ENCODE measurements around the gene NFXL1.

The NFXL1 gene

GRCh38 chr4:47816748-47817147 lies 97.6 kb downstream of the NFXL1 start:
- no peaks in the 10 kb centered on the region for H3K9me3 ChIP-seq (ENCODE audit: insufficient read depth, low read length)
- no peak overlapping the region for H3K4me3 ChIP-seq (ENCODE audit: insufficient read depth, low read length, poor library complexity, severe bottlenecking)
- H3K27ac ChIP-seq (ENCODE audit: low read depth, low read length) = no peak overlapping the region
- H3F3A ChIP-seq (ENCODE audit: insufficient read depth) = no peaks in the 10 kb centered on the region
- H3K4me2 ChIP-seq (ENCODE audit: low read depth, low read length, poor library complexity, severe bottlenecking) = no peak overlapping the region
- no peaks in the 10 kb centered on the region for H3K9me2 ChIP-seq (replicated peaks; ENCODE audit: insufficient read depth, low read length)
- no peak overlapping the region for H3K9ac ChIP-seq (ENCODE audit: low read length)
- H3K27me3 ChIP-seq (ENCODE audit: low read length) = no peaks in the 10 kb centered on the region
- no peaks in the 10 kb centered on the region for H4K20me1 ChIP-seq (ENCODE audit: low read depth, low read length)
- no peaks in the 10 kb centered on the region for H3K79me2 ChIP-seq (ENCODE audit: insufficient read depth, low read length)
- H3K36me3 ChIP-seq (ENCODE audit: low read length) = no peaks in the 10 kb centered on the region
- TF ChIP-seq EZH2phosphoT487 (conservative IDR thresholded peaks at IDR 0.05; ENCODE audit: low read length) = no peak
- TF ChIP-seq CTCF (IDR thresholded peaks at IDR 0.05; ENCODE audit: insufficient read depth, low read length, poor library complexity, severe bottlenecking) = no peak
- H2AFZ ChIP-seq (ENCODE audit: low read depth, low read length, severe bottlenecking) = no peak overlapping the region

- H3K4me3 ChIP-seq (ENCODE audit: insufficient read depth, low read length, poor library complexity, severe bottlenecking) = no peak overlapping the region
- no peak for TF ChIP-seq CTCF (IDR thresholded peaks at IDR 0.05; ENCODE audit: insufficient read depth, low read length, poor library complexity, severe bottlenecking)
- TF ChIP-seq EZH2phosphoT487 (conservative IDR thresholded peaks at IDR 0.05; ENCODE audit: low read length) = no peak
- H3K4me2 ChIP-seq (ENCODE audit: low read depth, low read length, poor library complexity, severe bottlenecking) = no peak overlapping the region
Measured at GRCh38 chr4:47814618-47815295, 99.6 kb downstream of the NFXL1 start.

GRCh38 chr4:47809654-47810203 lies 104.7 kb downstream of the NFXL1 start:
- no peak overlapping the region for H3K4me2 ChIP-seq (ENCODE audit: low read depth, low read length, poor library complexity, severe bottlenecking)
- H3K9me2 ChIP-seq (replicated peaks; ENCODE audit: insufficient read depth, low read length) = no peaks in the 10 kb centered on the region
- no peaks in the 10 kb centered on the region for H3K79me2 ChIP-seq (ENCODE audit: insufficient read depth, low read length)
- no peaks in the 10 kb centered on the region for H3K27me3 ChIP-seq (ENCODE audit: low read length)
- H4K20me1 ChIP-seq (ENCODE audit: low read depth, low read length) = no peaks in the 10 kb centered on the region
- no peak overlapping the region for H3K27ac ChIP-seq (ENCODE audit: low read depth, low read length)
- no peaks in the 10 kb centered on the region for H3F3A ChIP-seq (ENCODE audit: insufficient read depth)
- H3K4me3 ChIP-seq (ENCODE audit: insufficient read depth, low read length, poor library complexity, severe bottlenecking) = no peak overlapping the region
- H3K9ac ChIP-seq (ENCODE audit: low read length) = no peak overlapping the region
- H2AFZ ChIP-seq (ENCODE audit: low read depth, low read length, severe bottlenecking) = no peak overlapping the region
- no peaks in the 10 kb centered on the region for H3K9me3 ChIP-seq (ENCODE audit: insufficient read depth, low read length)
- TF ChIP-seq CTCF (IDR thresholded peaks at IDR 0.05; ENCODE audit: insufficient read depth, low read length, poor library complexity, severe bottlenecking) = no peak
- no peak for TF ChIP-seq EZH2phosphoT487 (conservative IDR thresholded peaks at IDR 0.05; ENCODE audit: low read length)
- no peaks in the 10 kb centered on the region for H3K36me3 ChIP-seq (ENCODE audit: low read length)

More at GRCh38 chr4:47814618-47815295, 99.6 kb downstream of the NFXL1 start:
- H3K9ac ChIP-seq (ENCODE audit: low read length) = no peak overlapping the region
- H4K20me1 ChIP-seq (ENCODE audit: low read depth, low read length) = no peaks in the 10 kb centered on the region
- no peak overlapping the region for H3K27ac ChIP-seq (ENCODE audit: low read depth, low read length)
- H3K36me3 ChIP-seq (ENCODE audit: low read length) = no peaks in the 10 kb centered on the region
- no peaks in the 10 kb centered on the region for H3K27me3 ChIP-seq (ENCODE audit: low read length)
- no peaks in the 10 kb centered on the region for H3F3A ChIP-seq (ENCODE audit: insufficient read depth)
- no peaks in the 10 kb centered on the region for H3K9me3 ChIP-seq (ENCODE audit: insufficient read depth, low read length)
- no peaks in the 10 kb centered on the region for H3K79me2 ChIP-seq (ENCODE audit: insufficient read depth, low read length)
- H2AFZ ChIP-seq (ENCODE audit: low read depth, low read length, severe bottlenecking) = no peak overlapping the region
- H3K9me2 ChIP-seq (replicated peaks; ENCODE audit: insufficient read depth, low read length) = no peaks in the 10 kb centered on the region

Data from SU-DHL-6 (cell line).